Naive thymus-derived CD8-positive, alpha-beta T cell (primary cell): ENCODE results near the gene IQCB1. TPM values are rescaled to one million over a fixed set of nuclear protein-coding genes. Genes with fewer than 3 reads are reported as not detected.
"Not testable (repeated sequence)": the region's sequence is repeated elsewhere in the genome, so short reads cannot be mapped to it uniquely, and the experiment has no call there.

Experiments
- ATAC-seq, 2 donors: fragments of 150-1000 bp; cut with Tn5 transposase in 1 of 2; sonication (Bioruptor Pico), chemical (Tn5 transposase) in 1 of 2; 1 replicate in 1 of 2; 2 replicates in 1 of 2; pipeline ENCODE4 v1.10.0; 2021; ENCODE audit warnings: mild to moderate bottlenecking in 2 of 2, moderate library complexity in 2 of 2
- POLR2A ChIA-PET: fragments of 350-600 bp; sonication (Branson Sonifier 250); formaldehyde crosslinking; loops from one replicate; lab custom pipeline; 2021; ENCODE audit warnings: antibody characterized with exemption; lab: Charles Lee
- DNase-seq, 10 donors: peaks; one replicate each; pipeline versions ENCODE4 v3.0.0 to v3.0.0-alpha.2; 2020 to 2022
- H3K27ac Mint-ChIP-seq, 10 donors: one replicate each; pipeline ENCODE4 v1.8.0; 2020 to 2022; ENCODE audit warnings: mild to moderate bottlenecking in 10 of 10, mixed read lengths in 10 of 10, moderate library complexity in 4 of 10, inconsistent platforms in 1 of 10
- H3K27me3 Mint-ChIP-seq, 5 donors: one replicate each; pipeline ENCODE4 v1.8.0; 2021 to 2022; ENCODE audit warnings: mixed read lengths in 5 of 5
- H3K36me3 Mint-ChIP-seq, 3 donors: one replicate each; pipeline ENCODE4 v1.8.0; 2020 to 2022; ENCODE audit warnings: mixed read lengths in 3 of 3, mild to moderate bottlenecking in 2 of 3, inconsistent platforms in 1 of 3
- H3K4me1 Mint-ChIP-seq, 4 donors: one replicate each; pipeline ENCODE4 v1.8.0; 2021 to 2022; ENCODE audit warnings: mixed read lengths in 4 of 4
- H3K4me3 Mint-ChIP-seq, 10 donors: one replicate each; pipeline ENCODE4 v1.8.0; 2020 to 2022; ENCODE audit warnings: mild to moderate bottlenecking in 10 of 10, mixed read lengths in 10 of 10, moderate library complexity in 6 of 10, inconsistent platforms in 1 of 10
- H3K9me3 Mint-ChIP-seq, 9 donors: one replicate each; pipeline ENCODE4 v1.8.0; 2020 to 2022; ENCODE audit warnings: mixed read lengths in 9 of 9, mild to moderate bottlenecking in 3 of 9, inconsistent platforms in 1 of 9, moderate library complexity in 1 of 9
- polyA plus RNA-seq, 3 donors: library from polyadenylated mRNA; unstranded; fragments of 300-500 nt; fragmentation: Illumina TruSeq; gene quantifications; one replicate each; pipeline ENCODE4 v1.2.3, GENCODE V29; 2021
- total RNA-seq, 8 experiments: library from RNA in 2 of 8; stranded (reverse) in 2 of 8; gene quantifications; one replicate each; pipeline ENCODE4 v1.2.3 and lab custom pipeline; 2021 to 2026

Gene IQCB1
- total and polyA plus RNA-seq, 5 experiments from 2014 or later: 16.5 to 34.8 (median 18.0) TPM

- H3K4me1 Mint-ChIP-seq: peaks cover 0 to 34% (median 4%) of the 10 kb centered on the region in 4 donors
- POLR2A ChIA-PET: no interaction called here
- no peak for ATAC-seq
- H3K27ac Mint-ChIP-seq: peak overlapping the region in 7 of 10 donors; percentile 3 to 48 (median 7)
- no peaks in the 10 kb centered on the region for H3K9me3 Mint-ChIP-seq
- no peak for DNase-seq
- no peaks in the 10 kb centered on the region for H3K27me3 Mint-ChIP-seq
- peaks cover 5 to 60% (median 29%) of the 10 kb centered on the region in 3 donors for H3K36me3 Mint-ChIP-seq
- H3K4me3 Mint-ChIP-seq: no peak overlapping the region
These were observed 34.0 kb downstream of the IQCB1 start for GRCh38 chr3:121800906-121801305.

- no peak overlapping the region for H3K4me3 Mint-ChIP-seq
- no peaks in the 10 kb centered on the region for H3K27me3 Mint-ChIP-seq
- POLR2A ChIA-PET: no interaction called here
- no peak overlapping the region for H3K27ac Mint-ChIP-seq
- H3K36me3 Mint-ChIP-seq: peaks cover 11 to 52% (median 18%) of the 10 kb centered on the region in 3 donors
- no peaks in the 10 kb centered on the region for H3K9me3 Mint-ChIP-seq
- ATAC-seq (no peak), DNase-seq (no peak)
- H3K4me1 Mint-ChIP-seq: peaks cover 0 to 27% (median 4%) of the 10 kb centered on the region in 4 donors
These were observed 37.9 kb downstream of the IQCB1 start for GRCh38 chr3:121796970-121797369.

- H3K4me3 Mint-ChIP-seq: peak overlapping the region in 1 of 10 donors; percentile 1
- no peaks in the 10 kb centered on the region for H3K27me3 Mint-ChIP-seq
- H3K4me1 Mint-ChIP-seq: peaks cover 0 to 17% (median 0%) of the 10 kb centered on the region in 4 donors
- peaks cover 15 to 58% (median 24%) of the 10 kb centered on the region in 3 donors for H3K36me3 Mint-ChIP-seq
- no peaks in the 10 kb centered on the region for H3K9me3 Mint-ChIP-seq
- no peak overlapping the region for H3K27ac Mint-ChIP-seq
- DNase-seq: no peak
- no peak for ATAC-seq
- POLR2A ChIA-PET: no interaction called here
These were observed 40.4 kb downstream of the IQCB1 start for GRCh38 chr3:121794264-121794983.

- DNase-seq: no peak
- no peak for ATAC-seq
- Mint-ChIP-seq H3K36me3 (peaks cover 23 to 64% (median 36%) of the 10 kb centered on the region in 3 donors), H3K9me3 (no peaks in the 10 kb centered on the region), H3K4me1 (peaks cover 0 to 17% (median 0%) of the 10 kb centered on the region in 4 donors), H3K4me3 (peak overlapping the region in 2 of 10 donors; percentile 19 to 63), H3K27ac (peak overlapping the region in 3 of 10 donors; percentile 36 to 78 (median 75)), H3K27me3 (no peaks in the 10 kb centered on the region)
- POLR2A ChIA-PET: no interaction called here
These were observed 41.8 kb downstream of the IQCB1 start for GRCh38 chr3:121793078-121793477.

DNA sequence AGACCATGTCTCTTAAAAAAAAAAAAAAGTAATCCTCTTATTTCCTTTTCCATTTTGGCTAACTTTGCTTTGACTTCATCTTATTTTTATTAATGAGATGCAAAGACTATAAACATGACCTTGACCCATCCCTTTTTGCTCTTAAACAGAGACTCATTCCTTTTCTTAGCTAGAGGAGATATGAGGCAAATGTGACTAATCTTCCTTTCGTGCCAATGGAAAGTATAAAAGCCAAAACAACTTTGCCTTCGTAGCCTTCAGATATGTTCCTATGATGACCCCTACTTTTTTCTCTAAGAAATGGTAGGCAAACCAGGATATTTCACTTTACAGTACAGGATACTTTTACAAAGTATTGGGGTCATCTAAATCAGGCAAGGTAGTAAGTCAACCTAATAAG lies 48.4 kb downstream of the IQCB1 start:
- H3K9me3 Mint-ChIP-seq: no peaks in the 10 kb centered on the region
- peak overlapping the region in 1 of 10 donors; percentile 10 for H3K27ac Mint-ChIP-seq
- POLR2A ChIA-PET: no interaction called here
- H3K27me3 Mint-ChIP-seq: no peaks in the 10 kb centered on the region
- ATAC-seq: no peak
- DNase-seq: no peak
- H3K36me3 Mint-ChIP-seq: peaks cover 21 to 89% (median 40%) of the 10 kb centered on the region in 3 donors
- no peaks in the 10 kb centered on the region for H3K4me1 Mint-ChIP-seq
- H3K4me3 Mint-ChIP-seq: no peak overlapping the region

- POLR2A ChIA-PET, H3K4me3 Mint-ChIP-seq, H3K4me1 Mint-ChIP-seq, DNase-seq, H3K27me3 Mint-ChIP-seq, ATAC-seq, H3K9me3 Mint-ChIP-seq: not testable (repeated sequence)
- Mint-ChIP-seq H3K36me3 (peaks cover 25 to 95% (median 50%) of the 10 kb centered on the region in 3 donors), H3K27ac (peak overlapping the region in 2 of 10 donors; percentile 38 to 58)
These were observed 52.1 kb downstream of the IQCB1 start for GRCh38 chr3:121782784-121783183.

GRCh38 chr3:121781611-121782010 lies 53.2 kb downstream of the IQCB1 start:
- H3K27ac Mint-ChIP-seq: no peak overlapping the region

GRCh38 chr3:121775095-121775494 lies 59.8 kb downstream of the IQCB1 start:
- peaks cover 32 to 91% (median 70%) of the 10 kb centered on the region in 3 donors for H3K36me3 Mint-ChIP-seq
- H3K4me1 Mint-ChIP-seq, H3K27ac Mint-ChIP-seq, ATAC-seq, H3K27me3 Mint-ChIP-seq, H3K4me3 Mint-ChIP-seq, POLR2A ChIA-PET, DNase-seq: not testable (repeated sequence)
- peaks cover 0 to 13% (median 0%) of the 10 kb centered on the region in 9 donors for H3K9me3 Mint-ChIP-seq

More at GRCh38 chr3:121781611-121782010, 53.2 kb downstream of the IQCB1 start:
- Mint-ChIP-seq H3K36me3 (peaks cover 27 to 94% (median 51%) of the 10 kb centered on the region in 3 donors), H3K4me3 (no peak overlapping the region), H3K27me3 (no peaks in the 10 kb centered on the region), H3K9me3 (no peaks in the 10 kb centered on the region), H3K4me1 (peaks cover 0 to 2% (median 0%) of the 10 kb centered on the region in 4 donors)
- POLR2A ChIA-PET: no interaction called here
- DNase-seq: no peak
- ATAC-seq: no peak

- POLR2A ChIA-PET: no interaction called here
- Mint-ChIP-seq H3K9me3 (no peaks in the 10 kb centered on the region), H3K27ac (no peak overlapping the region), H3K36me3 (peaks cover 8 to 57% (median 33%) of the 10 kb centered on the region in 3 donors), H3K4me3 (no peak overlapping the region), H3K4me1 (peaks cover 0 to 2% (median 0%) of the 10 kb centered on the region in 4 donors), H3K27me3 (no peaks in the 10 kb centered on the region)
- no peak for ATAC-seq
- no peak for DNase-seq
These were observed 65.6 kb downstream of the IQCB1 start for GRCh38 chr3:121769246-121769645.

DNA sequence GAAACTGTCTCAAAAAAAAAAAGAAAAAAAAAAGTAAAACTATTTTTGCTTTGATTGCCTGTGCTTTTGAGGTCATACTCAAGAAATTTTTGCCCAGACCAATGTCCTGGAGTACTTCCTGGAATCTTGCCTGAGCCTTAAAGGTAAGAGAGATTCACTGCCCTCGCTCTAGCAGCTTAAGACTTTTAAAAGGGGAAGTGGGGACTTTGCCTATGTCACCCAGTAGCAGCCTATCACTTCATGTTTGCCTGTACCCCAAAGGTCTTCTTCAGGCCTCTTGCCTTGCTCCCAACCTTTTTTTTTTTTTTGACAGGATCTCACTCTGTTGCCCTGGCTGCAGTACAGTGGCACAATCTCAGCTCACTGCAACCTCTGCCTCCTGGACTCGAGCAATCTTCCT lies 66.4 kb downstream of the IQCB1 start:
- H3K27me3 Mint-ChIP-seq: no peaks in the 10 kb centered on the region
- H3K9me3 Mint-ChIP-seq: no peaks in the 10 kb centered on the region
- POLR2A ChIA-PET: no interaction called here
- ATAC-seq (no peak), DNase-seq (no peak)
- H3K36me3 Mint-ChIP-seq: peaks cover 4 to 49% (median 25%) of the 10 kb centered on the region in 3 donors
- no peak overlapping the region for H3K27ac Mint-ChIP-seq
- H3K4me1 Mint-ChIP-seq: peaks cover 0 to 2% (median 0%) of the 10 kb centered on the region in 4 donors
- no peak overlapping the region for H3K4me3 Mint-ChIP-seq

DNA sequence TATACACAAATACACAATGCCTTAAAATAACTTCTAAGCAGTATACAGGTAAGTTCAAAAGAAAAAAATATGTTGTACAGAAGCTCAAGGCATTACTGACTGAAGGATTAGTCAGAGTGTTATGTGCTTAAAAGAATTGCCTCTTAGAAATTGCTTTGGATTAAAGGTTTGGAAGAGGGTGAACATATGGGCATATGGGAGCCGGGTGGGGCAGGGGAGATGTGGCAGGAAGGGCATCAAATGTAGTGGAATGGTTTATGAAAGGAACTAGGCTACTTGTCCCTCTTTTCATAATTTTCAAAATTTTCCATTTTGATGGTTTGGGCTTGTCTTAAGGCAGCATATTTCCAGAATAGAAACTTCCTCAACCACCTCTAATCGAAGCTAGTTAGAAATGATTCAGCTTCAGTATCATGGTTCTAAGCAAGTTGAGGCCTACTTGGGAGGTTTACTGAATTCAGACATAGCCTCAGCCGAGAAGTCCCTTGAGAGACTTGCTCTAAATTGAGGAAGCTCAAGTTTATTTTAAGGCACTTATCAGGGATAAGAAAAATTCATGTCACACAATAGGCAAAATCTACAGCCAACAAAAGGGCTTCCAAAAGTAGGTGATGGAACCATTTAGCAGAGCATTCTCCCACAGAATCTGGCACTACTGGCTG lies 75.2 kb downstream of the IQCB1 start:
- ATAC-seq (no peak), DNase-seq (no peak)
- POLR2A ChIA-PET: interaction anchor here (1.2 kb wide), 1 partner anchor 10 kb away, joined by 5 read pairs; the partner anchor contains the start of gene GOLGB1

DNA sequence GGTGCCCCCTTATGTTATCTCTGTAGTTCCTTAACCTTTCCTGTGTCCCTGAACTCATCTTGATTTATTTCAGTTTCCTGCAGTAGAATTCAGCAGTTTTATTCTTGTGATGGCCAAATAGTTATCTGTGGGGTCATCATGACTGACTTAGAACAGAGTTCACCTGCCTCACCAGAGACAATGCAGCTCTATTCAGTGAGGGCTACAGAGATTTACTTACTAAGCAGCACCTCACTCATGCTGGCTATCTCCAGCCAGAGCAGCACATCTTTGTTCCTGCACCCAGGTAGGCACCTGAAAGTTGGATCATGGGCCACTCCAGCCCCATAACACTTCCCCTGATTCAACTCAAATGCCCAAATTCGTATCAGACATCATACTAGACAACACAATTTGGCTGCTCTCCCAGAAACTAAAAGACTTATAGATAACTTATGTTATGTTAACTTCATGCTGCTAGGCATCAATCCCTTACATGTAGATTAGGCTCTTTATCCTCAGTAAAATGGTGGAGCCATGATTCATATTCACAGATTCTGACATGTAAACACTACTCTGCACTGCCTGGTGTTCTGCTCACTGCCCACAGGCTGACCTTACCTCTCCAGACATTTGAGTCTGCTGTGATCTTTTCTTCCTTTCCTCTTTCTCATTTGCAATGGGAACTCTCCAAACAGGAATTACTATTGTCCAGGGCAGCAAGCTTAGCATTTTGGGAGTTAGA lies 76.0 kb downstream of the IQCB1 start:
- POLR2A ChIA-PET: interaction anchor here (1.2 kb wide), 1 partner anchor 9 kb away, joined by 5 read pairs; the partner anchor contains the start of gene GOLGB1
- no peak overlapping the region for H3K4me3 Mint-ChIP-seq
- peak overlapping the region in 1 of 10 donors; percentile 3 for H3K27ac Mint-ChIP-seq
- no peak for DNase-seq
- no peaks in the 10 kb centered on the region for H3K9me3 Mint-ChIP-seq
- ATAC-seq: no peak
- H3K4me1 Mint-ChIP-seq: peaks cover 0 to 3% (median 0%) of the 10 kb centered on the region in 4 donors
- no peaks in the 10 kb centered on the region for H3K36me3 Mint-ChIP-seq
- peaks cover 3 to 22% (median 6%) of the 10 kb centered on the region in 5 donors for H3K27me3 Mint-ChIP-seq

More for the DNA sequence above, 75.2 kb downstream of the IQCB1 start:
- H3K9me3 Mint-ChIP-seq: no peaks in the 10 kb centered on the region
- H3K4me3 Mint-ChIP-seq: no peak overlapping the region
- peaks cover 3 to 22% (median 6%) of the 10 kb centered on the region in 5 donors for H3K27me3 Mint-ChIP-seq
- H3K36me3 Mint-ChIP-seq: no peaks in the 10 kb centered on the region
- H3K4me1 Mint-ChIP-seq: peaks cover 0 to 3% (median 0%) of the 10 kb centered on the region in 4 donors
- no peak overlapping the region for H3K27ac Mint-ChIP-seq
